Measurements from ENCODE around the gene KIAA0825.
"Not testable (repeated sequence)": the region's sequence is repeated elsewhere in the genome, so short reads cannot be mapped to it uniquely, and the experiment has no call there.

Gene KIAA0825

GRCh38 chr5:94618493-94619328 lies at the start of gene KIAA0825, which contains the start of gene SLF1:
Gene KIAA0825, minus strand, starts transcription at chr5:94618604. Its CDS starts 81,478 bp downstream, at chr5:94537126.
Gene SLF1, plus strand, starts transcription at chr5:94618669. Its CDS starts 10,142 bp downstream, at chr5:94628811.
- FAIRE-seq, result no peak

GRCh38 chr5:94667937-94668336 lies 49.5 kb upstream of the KIAA0825 start:
- no peak for FAIRE-seq

- no peak for FAIRE-seq
These were observed 42.7 kb upstream of the KIAA0825 start for GRCh38 chr5:94661086-94661485.

GRCh38 chr5:94660506-94660905 lies 42.1 kb upstream of the KIAA0825 start:
- no peak for FAIRE-seq

- FAIRE-seq, result no peak
These were observed 39.9 kb upstream of the KIAA0825 start for GRCh38 chr5:94658272-94658671.

GRCh38 chr5:94649874-94650273 lies 31.5 kb upstream of the KIAA0825 start:
- FAIRE-seq, result peak; percentile 86

- no peak for FAIRE-seq
These were observed 28.4 kb upstream of the KIAA0825 start for GRCh38 chr5:94646758-94647157.

- FAIRE-seq, result no peak
These were observed 26.6 kb upstream of the KIAA0825 start for GRCh38 chr5:94645053-94645452.

GRCh38 chr5:94640176-94640575 lies 21.8 kb upstream of the KIAA0825 start:
- FAIRE-seq, result no peak

GRCh38 chr5:94632024-94632423 lies 13.6 kb upstream of the KIAA0825 start:
- no peak for FAIRE-seq

- no peak for FAIRE-seq
These were observed 8.8 kb upstream of the KIAA0825 start for GRCh38 chr5:94627191-94627590.

GRCh38 chr5:94623877-94624276 lies 5.5 kb upstream of the KIAA0825 start:
- FAIRE-seq, result peak; percentile 5

- no peak for FAIRE-seq
These were observed 4.6 kb upstream of the KIAA0825 start for GRCh38 chr5:94623011-94623410.

- FAIRE-seq, result no peak
These were observed 3.4 kb upstream of the KIAA0825 start for GRCh38 chr5:94621763-94622162.

- FAIRE-seq, result peak; percentile 36
These were observed 1.9 kb upstream of the KIAA0825 start for GRCh38 chr5:94620256-94620655.

- FAIRE-seq, result peak; percentile 31
These were observed 343 bp downstream of the KIAA0825 start for GRCh38 chr5:94618029-94618492.

- no peak for FAIRE-seq
These were observed 2.5 kb downstream of the KIAA0825 start for GRCh38 chr5:94615862-94616261.

GRCh38 chr5:94614156-94614805 lies 4.1 kb downstream of the KIAA0825 start:
- FAIRE-seq, result no peak

- no peak for FAIRE-seq
These were observed 4.8 kb downstream of the KIAA0825 start for GRCh38 chr5:94613583-94613982.

- FAIRE-seq, result no peak
These were observed 23.0 kb downstream of the KIAA0825 start for GRCh38 chr5:94595281-94595840.

- FAIRE-seq, result peak; percentile 43
These were observed 40.7 kb downstream of the KIAA0825 start for GRCh38 chr5:94577466-94578245.

- no peak for FAIRE-seq
These were observed 43.2 kb downstream of the KIAA0825 start for GRCh38 chr5:94575196-94575595.

- FAIRE-seq, result not testable (repeated sequence)
These were observed 45.1 kb downstream of the KIAA0825 start for GRCh38 chr5:94573349-94573748.

Measured in colon (tissue), 2 donors.